Stimulated activated naive CD8-positive, alpha-beta T cell treated with anti-CD3 and anti-CD28 coated beads, Interleukin-15, Interleukin-2, amounts not matched to agents 100 U/mL and 50 U/mL, for 24 hours (primary cell): ENCODE data around the gene LAMTOR4.

Experiments
- ATAC-seq: fragments of 150-1000 bp; cut with Tn5 transposase; one replicate; pipeline ENCODE4 v1.10.0; 2021
- DNase-seq: peaks from one replicate; pipeline ENCODE4 v3.0.0; 2021

The LAMTOR4 gene

DNA sequence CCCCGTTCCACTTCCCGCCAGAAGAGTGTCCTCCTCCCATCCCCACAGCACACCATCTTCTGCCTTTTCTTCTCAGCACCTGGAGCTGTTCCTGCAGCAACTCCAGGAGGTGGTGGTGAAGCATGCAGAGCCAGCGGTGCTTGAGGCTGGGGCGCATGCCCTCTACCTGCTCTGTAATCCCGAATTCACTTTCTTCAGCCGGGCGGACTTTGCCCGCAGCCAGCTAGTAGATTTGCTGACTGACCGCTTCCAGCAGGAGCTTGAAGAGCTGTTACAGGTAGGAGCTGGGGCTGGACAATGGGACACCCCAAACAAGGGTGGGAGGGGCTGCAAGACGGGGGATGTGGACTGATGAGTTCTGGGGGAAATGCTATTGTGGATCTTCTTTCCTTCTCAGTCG lies 52.0 kb downstream of the LAMTOR4 start:
- no peak for DNase-seq
- ATAC-seq: no peak
